GM18502 (cell line): Measurements from ENCODE around the gene PRLH.

Source experiments
- ATAC-seq: cut with Tn5 transposase; IDR thresholded peaks from one replicate; pipeline ENCODE4 v1.9.1; 2021; ENCODE audit warnings: mild to moderate bottlenecking; ENCODE audit not compliant: unreplicated experiment, poor library complexity

Gene PRLH

GRCh38 chr2:237566401-237567235, at the start of gene PRLH:
Gene PRLH, plus strand, starts transcription at chr2:237566574. Its CDS starts 0 bp downstream, at chr2:237566574.
- no peak for ATAC-seq

- ATAC-seq = no peak
These were observed 49.2 kb upstream of the PRLH start for GRCh38 chr2:237517163-237517562.

GRCh38 chr2:237517990-237518389, 48.4 kb upstream of the PRLH start:
- no peak for ATAC-seq

- ATAC-seq = no peak
These were observed 46.7 kb upstream of the PRLH start for GRCh38 chr2:237519506-237520245.

- ATAC-seq = no peak
These were observed 46.1 kb upstream of the PRLH start for GRCh38 chr2:237520290-237520689.

GRCh38 chr2:237524631-237525030, 41.7 kb upstream of the PRLH start:
- ATAC-seq = no peak

- ATAC-seq = no peak
These were observed 40.7 kb upstream of the PRLH start for GRCh38 chr2:237525559-237526157.

GRCh38 chr2:237527233-237527632, 39.1 kb upstream of the PRLH start:
- no peak for ATAC-seq

- no peak for ATAC-seq
These were observed 38.6 kb upstream of the PRLH start for GRCh38 chr2:237527766-237528165.

- peak; percentile 92 for ATAC-seq
These were observed 36.6 kb upstream of the PRLH start for GRCh38 chr2:237529452-237530402.

GRCh38 chr2:237530472-237531433, 35.6 kb upstream of the PRLH start:
- ATAC-seq = no peak

- ATAC-seq = no peak
These were observed 34.2 kb upstream of the PRLH start for GRCh38 chr2:237532160-237532559.

GRCh38 chr2:237533668-237534161, 32.7 kb upstream of the PRLH start:
- ATAC-seq = no peak

GRCh38 chr2:237534380-237534779, 32.0 kb upstream of the PRLH start:
- no peak for ATAC-seq

GRCh38 chr2:237535385-237536082, 30.8 kb upstream of the PRLH start:
- no peak for ATAC-seq

GRCh38 chr2:237536083-237536415, 30.3 kb upstream of the PRLH start:
- no peak for ATAC-seq

GRCh38 chr2:237536617-237537016, 29.8 kb upstream of the PRLH start:
- ATAC-seq = no peak

GRCh38 chr2:237538001-237538720, 28.2 kb upstream of the PRLH start:
- no peak for ATAC-seq
